ENCODE results near the gene RTP1.

The RTP1 gene

GRCh38 chr3:187162265-187162953, 34.9 kb upstream of the RTP1 start:
- no peaks in the 10 kb centered on the region for H3K27me3 ChIP-seq (ENCODE audit: control insufficient read depth, low read length)
- no peak for TF ChIP-seq EZH2phosphoT487 (IDR thresholded peaks at IDR 0.05; ENCODE audit: borderline replicate concordance, low read length)
- TF ChIP-seq, protein P1, sequence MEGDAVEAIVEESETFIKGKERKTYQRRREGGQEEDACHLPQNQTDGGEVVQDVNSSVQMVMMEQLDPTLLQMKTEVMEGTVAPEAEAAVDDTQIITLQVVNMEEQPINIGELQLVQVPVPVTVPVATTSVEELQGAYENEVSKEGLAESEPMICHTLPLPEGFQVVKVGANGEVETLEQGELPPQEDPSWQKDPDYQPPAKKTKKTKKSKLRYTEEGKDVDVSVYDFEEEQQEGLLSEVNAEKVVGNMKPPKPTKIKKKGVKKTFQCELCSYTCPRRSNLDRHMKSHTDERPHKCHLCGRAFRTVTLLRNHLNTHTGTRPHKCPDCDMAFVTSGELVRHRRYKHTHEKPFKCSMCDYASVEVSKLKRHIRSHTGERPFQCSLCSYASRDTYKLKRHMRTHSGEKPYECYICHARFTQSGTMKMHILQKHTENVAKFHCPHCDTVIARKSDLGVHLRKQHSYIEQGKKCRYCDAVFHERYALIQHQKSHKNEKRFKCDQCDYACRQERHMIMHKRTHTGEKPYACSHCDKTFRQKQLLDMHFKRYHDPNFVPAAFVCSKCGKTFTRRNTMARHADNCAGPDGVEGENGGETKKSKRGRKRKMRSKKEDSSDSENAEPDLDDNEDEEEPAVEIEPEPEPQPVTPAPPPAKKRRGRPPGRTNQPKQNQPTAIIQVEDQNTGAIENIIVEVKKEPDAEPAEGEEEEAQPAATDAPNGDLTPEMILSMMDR (IDR thresholded peaks at IDR 0.05; ENCODE audit: low read depth, low read length, poor library complexity, severe bottlenecking), result no peak
- H3K4me2 ChIP-seq (ENCODE audit: low read length), result no peak overlapping the region
- no peak overlapping the region for H3K27ac ChIP-seq (ENCODE audit: low read depth, low read length)
- no peaks in the 10 kb centered on the region for H3K9me2 ChIP-seq (replicated peaks; ENCODE audit: control insufficient read depth, low read length)
- H3K36me3 ChIP-seq (ENCODE audit: control insufficient read depth, low read length), result no peaks in the 10 kb centered on the region
- H3K79me2 ChIP-seq (ENCODE audit: control insufficient read depth, low read length), result no peaks in the 10 kb centered on the region
- H3F3A ChIP-seq (ENCODE audit: control insufficient read depth, insufficient read depth), result no peaks in the 10 kb centered on the region
- H3K9me3 ChIP-seq (ENCODE audit: control insufficient read depth, insufficient read depth, low read length), result no peaks in the 10 kb centered on the region
- no peaks in the 10 kb centered on the region for H4K20me1 ChIP-seq (ENCODE audit: control insufficient read depth, insufficient read depth, low read depth, low read length)
- peaks cover 19% of the 10 kb centered on the region for H3K4me1 ChIP-seq (ENCODE audit: control insufficient read depth, low read length)
- H3K4me3 ChIP-seq (ENCODE audit: low read length), result no peak overlapping the region

DNA sequence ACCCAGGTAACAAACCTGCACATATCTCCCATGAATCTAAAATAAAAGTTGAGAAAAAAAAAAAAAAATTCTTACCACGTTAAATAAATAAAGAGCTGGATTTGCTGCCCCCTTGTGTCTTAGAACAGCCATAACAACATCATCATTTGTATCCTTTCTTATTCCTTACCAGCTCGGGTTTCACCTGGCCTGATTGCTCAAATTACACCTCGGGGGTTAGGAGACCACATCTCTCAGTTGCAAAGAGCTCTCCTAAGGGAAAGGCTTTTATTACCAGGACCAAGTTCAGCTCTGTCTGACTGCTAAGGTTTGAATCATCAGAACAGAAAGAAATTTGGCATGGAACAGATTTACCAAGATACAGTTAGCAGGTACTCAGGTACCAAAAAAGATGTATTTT, 32.1 kb upstream of the RTP1 start:
- no peaks in the 10 kb centered on the region for H3K9me3 ChIP-seq (ENCODE audit: control insufficient read depth, insufficient read depth, low read length)
- no peak overlapping the region for H3K27ac ChIP-seq (ENCODE audit: low read depth, low read length)
- no peaks in the 10 kb centered on the region for H4K20me1 ChIP-seq (ENCODE audit: control insufficient read depth, insufficient read depth, low read depth, low read length)
- no peaks in the 10 kb centered on the region for H3K79me2 ChIP-seq (ENCODE audit: control insufficient read depth, low read length)
- no peaks in the 10 kb centered on the region for H3K9me2 ChIP-seq (replicated peaks; ENCODE audit: control insufficient read depth, low read length)
- H3K36me3 ChIP-seq (ENCODE audit: control insufficient read depth, low read length), result no peaks in the 10 kb centered on the region
- no peak for TF ChIP-seq EZH2phosphoT487 (IDR thresholded peaks at IDR 0.05; ENCODE audit: borderline replicate concordance, low read length)
- TF ChIP-seq, protein P1 (IDR thresholded peaks at IDR 0.05; ENCODE audit: low read depth, low read length, poor library complexity, severe bottlenecking), result peak; percentile 65
- H3K4me3 ChIP-seq (ENCODE audit: low read length), result no peak overlapping the region
- peaks cover 5% of the 10 kb centered on the region for H3K27me3 ChIP-seq (ENCODE audit: control insufficient read depth, low read length)
- no peak overlapping the region for H3K4me2 ChIP-seq (ENCODE audit: low read length)
- H3F3A ChIP-seq (ENCODE audit: control insufficient read depth, insufficient read depth), result no peaks in the 10 kb centered on the region
- H3K4me1 ChIP-seq (ENCODE audit: control insufficient read depth, low read length), result peaks cover 14% of the 10 kb centered on the region

DNA sequence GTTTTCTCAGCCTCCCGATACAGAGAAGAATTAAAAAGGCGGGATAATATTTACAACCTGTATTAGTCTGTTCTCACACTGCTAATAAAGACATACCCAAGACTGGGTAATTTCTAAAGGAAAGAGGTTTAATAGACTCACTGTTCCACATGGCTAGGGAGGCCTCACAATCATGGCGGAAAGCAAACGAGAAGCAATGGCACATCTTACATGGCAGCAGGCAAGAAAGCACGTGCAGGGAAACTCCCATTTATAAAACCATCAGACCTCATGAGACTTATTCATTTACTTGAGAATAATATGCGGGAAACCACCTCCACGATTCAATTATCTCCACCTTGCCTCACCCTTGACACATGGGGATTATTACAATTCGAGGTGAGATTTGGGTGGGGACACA, 30.5 kb upstream of the RTP1 start:
- no peak for TF ChIP-seq EZH2phosphoT487 (IDR thresholded peaks at IDR 0.05; ENCODE audit: borderline replicate concordance, low read length)
- TF ChIP-seq, protein P1 (IDR thresholded peaks at IDR 0.05; ENCODE audit: low read depth, low read length, poor library complexity, severe bottlenecking), result no peak
- no peak overlapping the region for H3K4me2 ChIP-seq (ENCODE audit: low read length)
- H3K36me3 ChIP-seq (ENCODE audit: control insufficient read depth, low read length), result no peaks in the 10 kb centered on the region
- H4K20me1 ChIP-seq (ENCODE audit: control insufficient read depth, insufficient read depth, low read depth, low read length), result no peaks in the 10 kb centered on the region
- no peaks in the 10 kb centered on the region for H3K9me3 ChIP-seq (ENCODE audit: control insufficient read depth, insufficient read depth, low read length)
- H3K4me3 ChIP-seq (ENCODE audit: low read length), result no peak overlapping the region
- no peak overlapping the region for H3K27ac ChIP-seq (ENCODE audit: low read depth, low read length)
- no peaks in the 10 kb centered on the region for H3K79me2 ChIP-seq (ENCODE audit: control insufficient read depth, low read length)
- no peaks in the 10 kb centered on the region for H3K9me2 ChIP-seq (replicated peaks; ENCODE audit: control insufficient read depth, low read length)
- H3F3A ChIP-seq (ENCODE audit: control insufficient read depth, insufficient read depth), result no peaks in the 10 kb centered on the region
- peaks cover 7% of the 10 kb centered on the region for H3K4me1 ChIP-seq (ENCODE audit: control insufficient read depth, low read length)
- H3K27me3 ChIP-seq (ENCODE audit: control insufficient read depth, low read length), result peaks cover 5% of the 10 kb centered on the region
